Adipocyte (in vitro differentiated cells): Measurements from ENCODE around the gene TUT7.
"Not testable (repeated sequence)": the region's sequence is repeated elsewhere in the genome, so short reads cannot be mapped to it uniquely, and the experiment has no call there.

Experiments
- DNase-seq: peaks from one replicate; pipeline ENCODE4 v3.0.0-alpha.2; 2015; ENCODE audit warnings: low read depth
- H3K27me3 ChIP-seq: replicated peaks from 2 replicates; pipeline ENCODE4 v1.7.0; 2013; ENCODE audit warnings: mild to moderate bottlenecking, low read length, moderate library complexity; ENCODE audit not compliant: control insufficient read depth, insufficient read depth
- H3K36me3 ChIP-seq: 2 replicates; pipeline ENCODE4 v1.7.0; 2013; ENCODE audit warnings: low read length, mild to moderate bottlenecking, moderate library complexity; ENCODE audit not compliant: control insufficient read depth, insufficient read depth, severe bottlenecking
- H3K4me1 ChIP-seq: 2 replicates; pipeline ENCODE4 v1.7.0; 2013; ENCODE audit warnings: mild to moderate bottlenecking, low read length, moderate library complexity; ENCODE audit not compliant: control insufficient read depth, insufficient read depth
- H3K4me3 ChIP-seq: 2 replicates; pipeline ENCODE4 v1.7.0; 2013; ENCODE audit warnings: mild to moderate bottlenecking, low read length, moderate library complexity
- H3K9ac ChIP-seq: 2 replicates; pipeline ENCODE4 v1.7.0; 2013; ENCODE audit warnings: mild to moderate bottlenecking, low read length, moderate library complexity
- H3K9me3 ChIP-seq: 2 replicates; pipeline ENCODE4 v1.7.0; 2013; ENCODE audit warnings: mild to moderate bottlenecking, low read length, moderate library complexity; ENCODE audit not compliant: control insufficient read depth

TUT7 gene

GRCh38 chr9:86324901-86325300 lies 29.3 kb downstream of the TUT7 start:
- no peak for DNase-seq
- H3K36me3 ChIP-seq = peaks cover 88% of the 10 kb centered on the region
- peaks cover 47% of the 10 kb centered on the region for H3K4me1 ChIP-seq

GRCh38 chr9:86324308-86324707 lies 29.9 kb downstream of the TUT7 start:
- H3K9me3 ChIP-seq = no peaks in the 10 kb centered on the region

More at GRCh38 chr9:86324901-86325300, 29.3 kb downstream of the TUT7 start:
- Histone ChIP-seq H3K4me3 (no peak overlapping the region), H3K9me3 (no peaks in the 10 kb centered on the region), H3K27me3 (no peaks in the 10 kb centered on the region), H3K9ac (peak overlapping the region; percentile 11)

DNA sequence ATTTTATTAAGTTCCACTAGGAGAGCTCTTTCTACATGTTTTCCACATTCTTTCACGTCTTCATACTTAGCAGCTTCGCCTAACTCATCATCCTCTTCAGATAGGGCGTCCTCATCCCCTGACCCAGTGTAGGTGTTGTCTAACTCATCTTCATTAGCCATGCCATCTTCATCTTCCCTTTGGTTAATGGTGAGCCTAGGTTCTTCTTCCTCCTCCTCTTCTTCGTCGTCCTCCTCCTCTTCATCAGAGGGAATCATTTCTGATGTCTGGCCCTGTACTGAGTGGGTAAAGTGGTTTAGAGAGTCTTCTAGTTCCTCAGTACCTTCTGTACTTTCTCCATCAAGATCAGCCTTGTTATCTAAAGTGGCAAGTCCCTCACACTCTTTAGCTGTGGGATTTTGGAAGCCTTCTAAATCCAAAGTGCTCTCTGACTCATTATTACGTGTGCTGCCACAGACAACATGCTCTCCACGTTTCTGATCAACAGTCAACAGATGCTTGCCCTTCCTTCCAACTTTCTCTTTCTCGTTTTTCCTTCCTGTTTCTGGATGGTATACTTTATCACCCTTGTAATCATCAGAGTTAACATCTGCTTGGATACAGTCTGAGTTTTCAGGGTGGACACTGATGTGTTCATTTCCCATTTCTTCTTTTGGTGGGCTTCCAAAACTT lies 31.1 kb downstream of the TUT7 start:
- Histone ChIP-seq H3K36me3 (peaks cover 91% of the 10 kb centered on the region), H3K9me3 (no peaks in the 10 kb centered on the region), H3K9ac (peak overlapping the region; percentile 13), H3K27me3 (no peaks in the 10 kb centered on the region), H3K4me1 (peaks cover 47% of the 10 kb centered on the region), H3K4me3 (peak overlapping the region; percentile 16)
- DNase-seq = no peak

More at GRCh38 chr9:86324308-86324707, 29.9 kb downstream of the TUT7 start:
- no peaks in the 10 kb centered on the region for H3K27me3 ChIP-seq
- peaks cover 47% of the 10 kb centered on the region for H3K4me1 ChIP-seq
- H3K36me3 ChIP-seq = peaks cover 89% of the 10 kb centered on the region
- peak; percentile 85 for DNase-seq
- H3K4me3 ChIP-seq = no peak overlapping the region
- peak overlapping the region; percentile 13 for H3K9ac ChIP-seq

GRCh38 chr9:86321373-86321772 lies 32.8 kb downstream of the TUT7 start:
- peak; percentile 97 for DNase-seq
- Histone ChIP-seq H3K4me3 (no peak overlapping the region), H3K27me3 (no peaks in the 10 kb centered on the region), H3K4me1 (peaks cover 47% of the 10 kb centered on the region), H3K36me3 (peaks cover 92% of the 10 kb centered on the region), H3K9me3 (no peaks in the 10 kb centered on the region), H3K9ac (peak overlapping the region; percentile 36)

GRCh38 chr9:86318187-86318586 lies 36.0 kb downstream of the TUT7 start:
- Histone ChIP-seq H3K27me3 (no peaks in the 10 kb centered on the region), H3K4me3 (no peak overlapping the region), H3K9ac (no peak overlapping the region), H3K9me3 (no peaks in the 10 kb centered on the region), H3K36me3 (peaks cover 87% of the 10 kb centered on the region), H3K4me1 (peaks cover 42% of the 10 kb centered on the region)
- DNase-seq = no peak

GRCh38 chr9:86315078-86315477 lies 39.1 kb downstream of the TUT7 start:
- peaks cover 77% of the 10 kb centered on the region for H3K36me3 ChIP-seq
- peak; percentile 59 for DNase-seq
- peak overlapping the region; percentile 7 for H3K9ac ChIP-seq
- H3K4me1 ChIP-seq = peaks cover 20% of the 10 kb centered on the region
- no peaks in the 10 kb centered on the region for H3K27me3 ChIP-seq
- H3K4me3 ChIP-seq = no peak overlapping the region
- no peaks in the 10 kb centered on the region for H3K9me3 ChIP-seq

DNA sequence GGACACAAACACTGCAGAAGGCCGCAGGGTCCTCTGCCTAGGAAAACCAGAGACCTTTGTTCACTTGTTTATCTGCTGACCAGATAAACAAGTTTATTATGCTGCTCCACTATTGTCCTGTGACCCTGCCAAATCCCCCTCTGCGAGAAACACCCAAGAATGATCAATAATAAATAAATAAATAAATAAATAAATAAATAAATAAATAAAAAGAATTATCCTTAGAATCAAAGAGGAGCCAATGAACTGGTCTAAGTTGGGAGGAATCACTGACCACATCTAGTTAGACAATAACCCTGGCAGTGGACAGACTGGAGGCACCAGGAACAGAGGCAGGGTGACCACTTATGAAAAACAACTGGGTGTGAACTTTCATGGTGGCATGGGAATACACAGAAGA lies 41.3 kb downstream of the TUT7 start:
- peaks cover 77% of the 10 kb centered on the region for H3K36me3 ChIP-seq
- H3K27me3 ChIP-seq, H3K9ac ChIP-seq, H3K4me3 ChIP-seq, H3K9me3 ChIP-seq, DNase-seq: not testable (repeated sequence)
- H3K4me1 ChIP-seq = peaks cover 35% of the 10 kb centered on the region

- no peaks in the 10 kb centered on the region for H3K27me3 ChIP-seq
- peaks cover 20% of the 10 kb centered on the region for H3K4me1 ChIP-seq
- peak overlapping the region; percentile 39 for H3K9ac ChIP-seq
- no peaks in the 10 kb centered on the region for H3K9me3 ChIP-seq
- H3K4me3 ChIP-seq = no peak overlapping the region
- no peak for DNase-seq
- peaks cover 84% of the 10 kb centered on the region for H3K36me3 ChIP-seq
These were observed 45.5 kb downstream of the TUT7 start for GRCh38 chr9:86308687-86309086.

DNA sequence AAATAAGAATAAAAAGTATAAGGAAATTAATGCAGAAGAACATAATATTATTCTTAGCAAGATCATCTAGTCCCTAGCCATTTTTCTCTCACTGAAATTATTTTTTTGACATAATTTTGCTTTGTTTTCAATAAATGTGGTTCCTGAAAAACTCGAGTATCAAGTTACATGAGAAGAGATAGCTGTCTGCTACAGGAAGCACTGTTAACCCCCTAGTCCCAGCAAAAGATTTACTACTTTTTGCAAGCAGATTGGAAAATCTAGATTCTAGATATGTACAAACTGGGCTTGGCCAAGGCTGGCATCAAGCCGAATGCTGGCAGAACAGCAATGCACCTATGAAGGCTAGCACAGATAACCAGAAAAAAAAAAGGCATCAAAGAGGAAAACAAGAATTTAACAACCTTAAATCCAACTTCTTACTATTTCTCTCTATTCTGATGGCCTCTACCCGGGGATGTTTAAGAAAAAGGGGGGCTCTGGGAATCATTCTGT lies 49.9 kb downstream of the TUT7 start:
- DNase-seq = no peak
- Histone ChIP-seq H3K9ac (no peak overlapping the region), H3K4me1 (peaks cover 19% of the 10 kb centered on the region), H3K36me3 (peaks cover 100% of the 10 kb centered on the region), H3K4me3 (no peak overlapping the region), H3K9me3 (no peaks in the 10 kb centered on the region), H3K27me3 (no peaks in the 10 kb centered on the region)

DNA sequence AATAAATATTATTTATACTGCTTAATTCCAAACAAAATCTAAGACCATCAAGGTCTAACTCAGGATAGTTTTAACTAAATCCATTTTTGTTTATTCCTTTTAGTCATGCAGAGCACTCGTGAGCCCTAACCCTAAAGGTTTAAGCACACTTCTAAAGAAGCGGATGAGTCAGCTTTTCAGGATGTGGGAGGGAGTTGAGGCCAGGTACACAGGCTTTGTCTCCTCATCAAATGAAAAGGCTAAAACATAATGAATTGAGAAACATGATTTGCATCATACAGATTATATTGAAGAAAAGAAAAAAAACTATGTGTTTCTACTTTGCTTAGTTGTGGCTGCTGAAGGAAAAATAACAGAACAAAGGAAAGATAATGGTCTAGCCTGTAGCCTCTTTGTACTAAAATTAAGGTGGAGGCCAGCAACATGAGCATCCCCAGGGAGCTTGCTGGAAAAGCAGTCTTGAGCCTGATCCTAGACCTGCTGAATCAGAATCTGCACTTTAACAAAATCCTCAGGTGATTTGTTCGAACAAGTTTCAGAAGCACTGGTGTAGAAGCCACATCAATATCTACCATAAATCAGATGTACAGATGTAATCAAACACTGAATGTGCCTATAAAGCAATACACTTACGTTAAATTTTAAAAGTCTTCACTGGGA lies 50.8 kb downstream of the TUT7 start:
- Histone ChIP-seq H3K27me3 (no peaks in the 10 kb centered on the region), H3K4me1 (peaks cover 10% of the 10 kb centered on the region), H3K36me3 (peaks cover 100% of the 10 kb centered on the region), H3K9ac (no peak overlapping the region), H3K4me3 (no peak overlapping the region), H3K9me3 (no peaks in the 10 kb centered on the region)
- no peak for DNase-seq

DNA sequence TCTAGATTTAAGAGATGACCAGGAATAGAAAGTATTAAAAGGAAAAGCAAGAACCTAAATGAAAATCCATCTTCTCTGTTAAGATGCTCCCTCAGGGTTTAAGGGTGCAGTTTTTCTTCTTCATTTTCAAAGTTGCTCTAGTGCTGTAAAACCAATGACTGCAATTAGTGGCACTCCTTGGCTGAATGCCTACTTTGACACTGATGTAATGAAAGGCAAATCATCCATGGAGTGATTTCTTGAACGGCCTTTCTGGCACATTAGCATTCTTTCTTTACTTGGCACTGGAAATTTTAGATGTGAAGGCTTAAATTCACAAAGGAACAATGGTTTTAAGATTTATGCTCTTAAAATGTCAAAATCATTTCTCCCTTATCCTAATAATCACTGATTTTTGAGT lies 52.5 kb downstream of the TUT7 start:
- no peak for DNase-seq
- no peaks in the 10 kb centered on the region for H3K27me3 ChIP-seq
- no peaks in the 10 kb centered on the region for H3K9me3 ChIP-seq
- H3K4me1 ChIP-seq = peaks cover 5% of the 10 kb centered on the region
- H3K36me3 ChIP-seq = peaks cover 100% of the 10 kb centered on the region
- H3K9ac ChIP-seq = no peak overlapping the region
- H3K4me3 ChIP-seq = no peak overlapping the region
